ENCODE data around the gene NME7. TPM values are rescaled to one million over a fixed set of nuclear protein-coding genes. Genes with fewer than 3 reads are reported as not detected.

Gene NME7
- polyA plus RNA-seq, 1 experiment = 7.5 TPM

- DNase-seq (ENCODE audit: low read depth) = peak; percentile 16
- Histone ChIP-seq H3K36me3 (ENCODE audit: control insufficient read depth, insufficient read depth, low read length) (no peaks in the 10 kb centered on the region), H3K4me3 (ENCODE audit: low read depth, low read length) (no peak overlapping the region), H3K27me3 (ENCODE audit: control insufficient read depth, insufficient read depth, low read length) (no peaks in the 10 kb centered on the region)
- no peak for TF ChIP-seq CTCF (IDR thresholded peaks at IDR 0.05; ENCODE audit: insufficient read depth, low read depth, low read length)
- CTCF ChIA-PET = interaction anchor here (0.7 kb wide), 1 partner anchor 142 kb away, joined by 3 read pairs; no protein-coding TSS in a partner anchor
- POLR2A ChIA-PET = no interaction called here
These were observed 159.6 kb downstream of the NME7 start for GRCh38 chr1:169207797-169208520.

DNA sequence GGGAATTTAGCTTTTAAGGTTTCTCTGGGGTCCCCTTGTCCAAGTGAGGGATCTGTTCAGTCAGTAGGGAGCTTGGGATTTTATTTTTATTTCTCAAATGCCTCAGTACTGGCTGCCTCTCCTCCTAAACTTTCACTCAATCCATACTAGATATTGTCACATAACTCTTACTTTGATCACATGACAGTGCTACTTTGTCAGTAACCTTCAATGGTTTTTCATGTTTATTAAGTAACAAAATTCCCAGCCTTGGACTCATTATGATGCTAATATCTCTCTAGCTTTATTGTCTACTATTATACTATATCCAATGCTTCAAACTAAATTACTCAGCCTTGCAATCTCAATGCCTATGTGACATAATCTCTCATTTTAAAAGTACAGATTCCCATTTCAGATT is 163.4 kb downstream of the NME7 start:
- no peak for DNase-seq (ENCODE audit: low read depth)
- ChIA-PET POLR2A (interaction anchor here (0.6 kb wide), 1 partner anchor 94 kb away, joined by 4 read pairs; no protein-coding TSS in a partner anchor), CTCF (no interaction called here)
- Histone ChIP-seq H3K27me3 (ENCODE audit: control insufficient read depth, insufficient read depth, low read length) (no peaks in the 10 kb centered on the region), H3K36me3 (ENCODE audit: control insufficient read depth, insufficient read depth, low read length) (no peaks in the 10 kb centered on the region), H3K4me3 (ENCODE audit: low read depth, low read length) (no peak overlapping the region)
- no peak for TF ChIP-seq CTCF (IDR thresholded peaks at IDR 0.05; ENCODE audit: insufficient read depth, low read depth, low read length)

GRCh38 chr1:169202791-169203665 is 164.6 kb downstream of the NME7 start:
- ChIA-PET CTCF (no interaction called here), POLR2A (no interaction called here)
- Histone ChIP-seq H3K4me3 (ENCODE audit: low read depth, low read length) (no peak overlapping the region), H3K36me3 (ENCODE audit: control insufficient read depth, insufficient read depth, low read length) (no peaks in the 10 kb centered on the region), H3K27me3 (ENCODE audit: control insufficient read depth, insufficient read depth, low read length) (no peaks in the 10 kb centered on the region)
- no peak for DNase-seq (ENCODE audit: low read depth)
- TF ChIP-seq CTCF (IDR thresholded peaks at IDR 0.05; ENCODE audit: insufficient read depth, low read depth, low read length) = no peak

- POLR2A ChIA-PET = no interaction called here
- CTCF ChIA-PET = no interaction called here
- peak; percentile 21 for DNase-seq (ENCODE audit: low read depth)
- TF ChIP-seq CTCF (IDR thresholded peaks at IDR 0.05; ENCODE audit: insufficient read depth, low read depth, low read length) = no peak
- H3K27me3 ChIP-seq (ENCODE audit: control insufficient read depth, insufficient read depth, low read length) = no peaks in the 10 kb centered on the region
- H3K36me3 ChIP-seq (ENCODE audit: control insufficient read depth, insufficient read depth, low read length) = no peaks in the 10 kb centered on the region
- no peak overlapping the region for H3K4me3 ChIP-seq (ENCODE audit: low read depth, low read length)
These were observed 166.4 kb downstream of the NME7 start for GRCh38 chr1:169201084-169201619.

DNA sequence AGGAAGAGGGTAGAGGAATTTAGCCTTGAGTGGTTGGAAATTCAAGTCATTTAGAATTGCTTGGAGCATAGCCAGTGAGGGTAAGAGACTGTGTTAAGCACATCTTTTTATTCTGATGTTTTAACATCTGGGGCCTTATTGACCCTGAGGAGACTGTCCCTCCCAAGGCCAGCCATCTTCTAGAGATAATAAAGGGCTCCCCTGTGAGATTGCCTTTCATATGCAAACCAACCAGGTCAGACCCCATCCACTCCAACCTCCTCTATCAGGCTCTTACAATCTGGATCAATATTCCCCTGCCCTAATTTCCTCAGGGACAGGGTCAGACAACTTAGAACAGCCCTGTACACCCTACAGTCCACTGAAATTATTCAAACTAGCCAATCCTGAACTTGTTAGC is 167.3 kb downstream of the NME7 start:
- Histone ChIP-seq H3K27me3 (ENCODE audit: control insufficient read depth, insufficient read depth, low read length) (no peaks in the 10 kb centered on the region), H3K36me3 (ENCODE audit: control insufficient read depth, insufficient read depth, low read length) (no peaks in the 10 kb centered on the region), H3K4me3 (ENCODE audit: low read depth, low read length) (no peak overlapping the region)
- no peak for DNase-seq (ENCODE audit: low read depth)
- ChIA-PET CTCF (no interaction called here), POLR2A (no interaction called here)
- no peak for TF ChIP-seq CTCF (IDR thresholded peaks at IDR 0.05; ENCODE audit: insufficient read depth, low read depth, low read length)
